SU-DHL-6 (cell line): ENCODE measurements around the gene EXOC5.

ENCODE experiments used
- H2AFZ ChIP-seq: fragments of 200-600 bp; sonication (generic); 2 replicates; pipeline ENCODE4 v1.6.1; 2014; ENCODE audit warnings: low read depth, mild to moderate bottlenecking, moderate library complexity, mixed read lengths, antibody characterized with exemption, low read length; ENCODE audit not compliant: severe bottlenecking
- H3F3A ChIP-seq: fragments of 200-600 bp; shearing (Covaris generic); 2 replicates; pipeline ENCODE4 v1.6.0; 2016; ENCODE audit warnings: antibody characterized with exemption, mild to moderate bottlenecking; ENCODE audit not compliant: insufficient read depth
- H3K27ac ChIP-seq: fragments of 200-600 bp; sonication (generic); 2 replicates; pipeline ENCODE4 v1.5.1; 2016; ENCODE audit warnings: low read depth, mild to moderate bottlenecking, low read length, moderate library complexity, mixed read lengths
- H3K27me3 ChIP-seq: fragments of 200-600 bp; sonication (generic), shearing (Covaris generic); 2 replicates; pipeline ENCODE4 v1.6.0; 2014; ENCODE audit warnings: mild to moderate bottlenecking, low read length
- H3K36me3 ChIP-seq: fragments of 200-600 bp; sonication (generic); 2 replicates; pipeline ENCODE4 v1.6.1; 2014; ENCODE audit warnings: mild to moderate bottlenecking, low read length, mixed read lengths
- H3K4me2 ChIP-seq: fragments of 300-600, 200-600 bp; shearing (Covaris generic), sonication (generic); 2 replicates; pipeline ENCODE4 v1.6.0; 2014; ENCODE audit warnings: low read length, low read depth, mild to moderate bottlenecking; ENCODE audit not compliant: poor library complexity, severe bottlenecking
- H3K4me3 ChIP-seq: fragments of 200-600 bp; sonication (generic); 2 replicates; pipeline ENCODE4 v1.5.1; 2014; ENCODE audit warnings: antibody characterized with exemption, low read length, mild to moderate bottlenecking, mixed read lengths; ENCODE audit not compliant: insufficient read depth, poor library complexity, severe bottlenecking
- H3K79me2 ChIP-seq: fragments of 200-600 bp; sonication (generic); 2 replicates; pipeline ENCODE4 v1.6.1; 2014; ENCODE audit warnings: mild to moderate bottlenecking, low read length, moderate library complexity; ENCODE audit not compliant: insufficient read depth
- H3K9ac ChIP-seq: fragments of 200-600 bp; sonication (generic); 2 replicates; pipeline ENCODE4 v1.7.0; 2014; ENCODE audit warnings: mild to moderate bottlenecking, low read length
- H3K9me2 ChIP-seq: fragments of 200-600 bp; sonication (generic); replicated peaks from 2 replicates; pipeline ENCODE4 v1.6.1; 2014; ENCODE audit warnings: low read length; ENCODE audit not compliant: insufficient read depth
- H3K9me3 ChIP-seq: fragments of 200-600 bp; sonication (generic); 2 replicates; pipeline ENCODE4 v1.6.1; 2014; ENCODE audit warnings: low read length, mixed read lengths; ENCODE audit not compliant: insufficient read depth
- H4K20me1 ChIP-seq: fragments of 200-600 bp; sonication (generic); 2 replicates; pipeline ENCODE4 v1.6.1; 2014; ENCODE audit warnings: low read depth, mild to moderate bottlenecking, antibody characterized with exemption, low read length, moderate library complexity, mixed read lengths
- EZH2phosphoT487 ChIP-seq: fragments of 200-600 bp; sonication (generic), shearing (Covaris generic); conservative IDR thresholded peaks from 2 replicates; pipeline ENCODE4 v1.6.1; 2018; ENCODE audit warnings: mild to moderate bottlenecking, antibody characterized with exemption, low read length, moderate library complexity, mixed read lengths
- TF ChIP-seq, protein P1 (sequence below): fragments of 200-600 bp; sonication (generic); IDR thresholded peaks from one replicate; pipeline ENCODE4 v1.5.1; 2017; ENCODE audit warnings: antibody characterized with exemption, mild to moderate bottlenecking, low read length, moderate library complexity; ENCODE audit not compliant: insufficient read depth, poor library complexity, severe bottlenecking

Gene EXOC5

DNA sequence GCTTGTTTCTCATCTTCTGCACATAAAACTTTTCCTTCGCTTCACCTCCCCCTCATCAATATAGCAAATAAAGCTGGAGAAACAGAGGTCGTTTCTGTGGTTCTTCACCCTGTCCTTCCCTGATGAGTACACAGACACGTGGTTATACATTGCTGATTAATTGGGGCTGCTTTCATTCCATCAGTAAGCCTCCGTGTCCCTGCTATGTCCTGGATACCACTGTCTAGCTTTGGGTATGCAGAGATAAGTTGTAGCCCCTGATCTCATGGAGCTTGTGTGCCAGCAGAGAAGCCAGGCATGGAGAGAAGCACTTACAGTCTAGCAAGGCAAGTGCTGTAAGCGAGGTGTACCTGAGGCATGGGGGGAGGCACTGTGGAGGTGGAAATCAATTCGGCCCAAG, 108.4 kb downstream of the EXOC5 start:
- Histone ChIP-seq H3K9ac (no peak overlapping the region), H4K20me1 (no peaks in the 10 kb centered on the region), H2AFZ (no peak overlapping the region), H3K4me3 (no peak overlapping the region), H3K9me3 (no peaks in the 10 kb centered on the region), H3K36me3 (no peaks in the 10 kb centered on the region), H3K79me2 (no peaks in the 10 kb centered on the region), H3K4me2 (no peak overlapping the region), H3K27me3 (no peaks in the 10 kb centered on the region), H3K9me2 (no peaks in the 10 kb centered on the region), H3K27ac (no peak overlapping the region), H3F3A (no peaks in the 10 kb centered on the region)
- TF ChIP-seq, protein P1, sequence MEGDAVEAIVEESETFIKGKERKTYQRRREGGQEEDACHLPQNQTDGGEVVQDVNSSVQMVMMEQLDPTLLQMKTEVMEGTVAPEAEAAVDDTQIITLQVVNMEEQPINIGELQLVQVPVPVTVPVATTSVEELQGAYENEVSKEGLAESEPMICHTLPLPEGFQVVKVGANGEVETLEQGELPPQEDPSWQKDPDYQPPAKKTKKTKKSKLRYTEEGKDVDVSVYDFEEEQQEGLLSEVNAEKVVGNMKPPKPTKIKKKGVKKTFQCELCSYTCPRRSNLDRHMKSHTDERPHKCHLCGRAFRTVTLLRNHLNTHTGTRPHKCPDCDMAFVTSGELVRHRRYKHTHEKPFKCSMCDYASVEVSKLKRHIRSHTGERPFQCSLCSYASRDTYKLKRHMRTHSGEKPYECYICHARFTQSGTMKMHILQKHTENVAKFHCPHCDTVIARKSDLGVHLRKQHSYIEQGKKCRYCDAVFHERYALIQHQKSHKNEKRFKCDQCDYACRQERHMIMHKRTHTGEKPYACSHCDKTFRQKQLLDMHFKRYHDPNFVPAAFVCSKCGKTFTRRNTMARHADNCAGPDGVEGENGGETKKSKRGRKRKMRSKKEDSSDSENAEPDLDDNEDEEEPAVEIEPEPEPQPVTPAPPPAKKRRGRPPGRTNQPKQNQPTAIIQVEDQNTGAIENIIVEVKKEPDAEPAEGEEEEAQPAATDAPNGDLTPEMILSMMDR, result no peak
- TF ChIP-seq EZH2phosphoT487, result no peak

DNA sequence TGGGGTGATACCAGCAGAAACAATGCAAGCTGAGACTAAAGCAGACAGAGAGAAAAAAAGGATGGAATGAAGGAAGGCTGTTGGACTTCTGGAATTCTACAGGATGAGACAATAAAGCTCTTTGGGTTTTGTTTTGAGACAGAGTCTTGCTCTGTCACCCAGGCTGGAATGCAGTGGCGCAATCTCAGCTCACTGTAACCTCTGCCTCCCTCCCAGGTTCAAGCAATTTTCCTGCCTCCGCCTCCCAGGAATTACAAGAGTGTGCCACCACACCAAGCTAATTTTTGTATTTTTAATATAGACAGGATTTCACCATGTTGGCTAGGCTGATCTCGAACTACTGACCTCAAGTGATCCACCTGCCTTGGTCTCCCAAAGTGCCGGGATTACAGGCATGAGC, 115.4 kb downstream of the EXOC5 start:
- Histone ChIP-seq H3K36me3 (no peaks in the 10 kb centered on the region), H3F3A (no peaks in the 10 kb centered on the region), H3K27ac (no peak overlapping the region), H3K9ac (no peak overlapping the region), H4K20me1 (no peaks in the 10 kb centered on the region), H3K79me2 (no peaks in the 10 kb centered on the region), H3K4me3 (no peak overlapping the region), H3K4me2 (no peak overlapping the region), H3K9me2 (no peaks in the 10 kb centered on the region), H3K27me3 (no peaks in the 10 kb centered on the region), H3K9me3 (no peaks in the 10 kb centered on the region), H2AFZ (no peak overlapping the region)
- TF ChIP-seq EZH2phosphoT487, result no peak
- TF ChIP-seq, protein P1, result no peak
